ENCODE data around the gene SKIC8. TPM values are rescaled to one million over a fixed set of nuclear protein-coding genes. Genes with fewer than 3 reads are reported as not detected.

Gene SKIC8
- total RNA-seq, 3 donors from 2014 or later (not counting 1 experiment from before 2014, with no cell fraction given) = 20.7 to 24.9 (median 21.4) TPM

DNA sequence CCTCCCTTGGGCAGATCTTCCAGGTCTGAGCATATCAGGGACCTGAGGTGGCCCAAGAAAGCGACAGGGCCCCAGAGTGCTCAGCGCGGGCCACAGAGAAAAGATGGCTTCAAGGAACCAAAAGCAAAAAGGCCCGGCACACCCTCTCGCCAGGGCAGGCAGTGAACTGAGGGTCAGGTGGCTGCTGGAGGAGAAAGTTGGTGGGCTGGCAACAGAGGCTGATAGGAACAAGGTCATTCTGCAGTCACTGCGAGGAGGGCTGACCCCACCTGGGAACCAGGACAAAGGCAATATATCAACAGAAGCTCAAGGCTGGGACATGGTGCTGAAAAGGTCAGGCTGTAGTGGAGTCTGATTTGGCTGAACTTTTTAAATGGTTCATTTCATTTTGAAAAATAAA lies 62.3 kb downstream of the SKIC8 start:
- no peaks in the 10 kb centered on the region for H3K4me1 Mint-ChIP-seq
- no peaks in the 10 kb centered on the region for H3K36me3 Mint-ChIP-seq
- Histone ChIP-seq H3K27ac (ENCODE audit: low read length) (no peak overlapping the region), H3K4me3 (ENCODE audit: low read length) (no peak overlapping the region), H3K4me1 (ENCODE audit: control insufficient read depth, insufficient read depth, low read length) (no peaks in the 10 kb centered on the region), H3K27me3 (ENCODE audit: control insufficient read depth, insufficient read depth, low read length) (no peaks in the 10 kb centered on the region), H3K36me3 (ENCODE audit: control insufficient read depth, insufficient read depth, low read length) (no peaks in the 10 kb centered on the region), H3K9me3 (ENCODE audit: control insufficient read depth, insufficient read depth, low read length) (no peaks in the 10 kb centered on the region)
- H3K27ac Mint-ChIP-seq = no peak overlapping the region
- intact Hi-C loops (cut with micrococcal nuclease) = no loop called here
- ATAC-seq (no peak), DNase-seq (no peak)
- 74% methylated on average over 6 of the region's 6 CpGs for WGBS (ENCODE audit: insufficient coverage)
- no peaks in the 10 kb centered on the region for H3K9me3 Mint-ChIP-seq
- peaks cover 2 to 11% of the 10 kb centered on the region in 2 donors for H3K27me3 Mint-ChIP-seq (ENCODE audit: low read depth in 2 of 2)
- TF ChIP-seq, protein P1, sequence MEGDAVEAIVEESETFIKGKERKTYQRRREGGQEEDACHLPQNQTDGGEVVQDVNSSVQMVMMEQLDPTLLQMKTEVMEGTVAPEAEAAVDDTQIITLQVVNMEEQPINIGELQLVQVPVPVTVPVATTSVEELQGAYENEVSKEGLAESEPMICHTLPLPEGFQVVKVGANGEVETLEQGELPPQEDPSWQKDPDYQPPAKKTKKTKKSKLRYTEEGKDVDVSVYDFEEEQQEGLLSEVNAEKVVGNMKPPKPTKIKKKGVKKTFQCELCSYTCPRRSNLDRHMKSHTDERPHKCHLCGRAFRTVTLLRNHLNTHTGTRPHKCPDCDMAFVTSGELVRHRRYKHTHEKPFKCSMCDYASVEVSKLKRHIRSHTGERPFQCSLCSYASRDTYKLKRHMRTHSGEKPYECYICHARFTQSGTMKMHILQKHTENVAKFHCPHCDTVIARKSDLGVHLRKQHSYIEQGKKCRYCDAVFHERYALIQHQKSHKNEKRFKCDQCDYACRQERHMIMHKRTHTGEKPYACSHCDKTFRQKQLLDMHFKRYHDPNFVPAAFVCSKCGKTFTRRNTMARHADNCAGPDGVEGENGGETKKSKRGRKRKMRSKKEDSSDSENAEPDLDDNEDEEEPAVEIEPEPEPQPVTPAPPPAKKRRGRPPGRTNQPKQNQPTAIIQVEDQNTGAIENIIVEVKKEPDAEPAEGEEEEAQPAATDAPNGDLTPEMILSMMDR (IDR thresholded peaks at IDR 0.05) = no peak
- no peak overlapping the region for H3K4me3 Mint-ChIP-seq

DNA sequence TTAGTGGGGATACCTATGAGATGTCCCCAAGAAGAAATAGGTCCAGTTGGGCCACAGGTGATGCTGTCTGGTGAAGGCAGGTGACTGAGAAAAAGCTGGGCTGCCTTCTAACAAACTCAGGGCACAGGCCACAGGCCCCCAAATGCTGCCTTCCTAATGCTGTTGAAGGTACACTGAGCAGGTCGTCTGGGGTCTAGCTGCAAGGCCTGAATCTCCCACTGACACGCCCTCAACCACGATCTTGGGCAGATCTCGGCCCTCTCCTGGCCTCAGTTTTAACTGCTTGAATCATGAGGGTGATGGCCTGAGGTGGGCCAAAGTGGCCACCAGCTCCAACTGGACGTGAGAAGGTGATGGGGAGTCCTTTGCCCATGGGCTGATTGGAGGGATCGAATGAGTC lies 62.9 kb downstream of the SKIC8 start:
- no peaks in the 10 kb centered on the region for H3K9me3 Mint-ChIP-seq
- WGBS (ENCODE audit: insufficient coverage) = 79% methylated on average over 6 of the region's 6 CpGs
- no peaks in the 10 kb centered on the region for H3K4me1 Mint-ChIP-seq
- Histone ChIP-seq H3K27me3 (ENCODE audit: control insufficient read depth, insufficient read depth, low read length) (no peaks in the 10 kb centered on the region), H3K4me3 (ENCODE audit: low read length) (no peak overlapping the region), H3K9me3 (ENCODE audit: control insufficient read depth, insufficient read depth, low read length) (no peaks in the 10 kb centered on the region), H3K4me1 (ENCODE audit: control insufficient read depth, insufficient read depth, low read length) (no peaks in the 10 kb centered on the region), H3K27ac (ENCODE audit: low read length) (no peak overlapping the region), H3K36me3 (ENCODE audit: control insufficient read depth, insufficient read depth, low read length) (no peaks in the 10 kb centered on the region)
- ATAC-seq (no peak), DNase-seq (no peak)
- intact Hi-C loops (cut with micrococcal nuclease) = no loop called here
- TF ChIP-seq, protein P1 (IDR thresholded peaks at IDR 0.05) = no peak
- peaks cover 2 to 11% of the 10 kb centered on the region in 2 donors for H3K27me3 Mint-ChIP-seq (ENCODE audit: low read depth in 2 of 2)
- no peaks in the 10 kb centered on the region for H3K36me3 Mint-ChIP-seq
- no peak overlapping the region for H3K4me3 Mint-ChIP-seq
- H3K27ac Mint-ChIP-seq = no peak overlapping the region

DNA sequence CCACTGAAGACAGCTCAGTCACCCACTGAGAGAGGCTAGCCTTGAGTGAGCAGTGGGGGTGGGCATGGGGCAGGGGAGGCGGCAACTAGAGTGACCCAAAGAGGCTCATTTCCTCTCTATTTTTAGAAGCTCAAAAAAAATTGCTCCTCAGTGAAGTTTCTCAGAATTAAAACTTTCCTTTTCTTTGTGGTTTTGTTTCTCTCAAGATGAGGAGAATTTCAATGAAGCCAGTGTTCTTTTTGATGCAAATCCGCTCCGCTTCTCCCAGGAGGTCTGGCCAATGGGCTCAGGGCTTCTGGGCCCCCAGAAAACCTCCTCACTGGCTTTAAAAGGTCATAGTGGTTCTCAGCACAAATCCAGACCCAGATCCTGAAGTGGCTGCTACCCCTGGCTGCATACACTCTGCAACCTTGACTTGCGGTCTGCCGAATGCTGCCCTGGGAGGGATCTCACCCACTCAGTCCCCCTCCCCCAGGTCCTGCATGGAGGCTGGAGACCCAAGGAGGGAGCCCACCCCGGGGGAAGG lies 64.8 kb downstream of the SKIC8 start, which contains the start of gene ACSBG1:
ACSBG1 (minus strand) TSS at position 51 of the 526 bp plus-strand sequence. CDS start 64 bp downstream, outside the sequence.
- H3K27me3 Mint-ChIP-seq (ENCODE audit: low read depth in 2 of 2) = peaks cover 2 to 11% of the 10 kb centered on the region in 2 donors
- Histone ChIP-seq H3K27ac (ENCODE audit: low read length) (no peak within 1 kb of the TSS), H3K4me3 (ENCODE audit: low read length) (no peak within 1 kb of the TSS), H3K36me3 (ENCODE audit: control insufficient read depth, insufficient read depth, low read length) (no peaks in the 10 kb centered on the region), H3K27me3 (ENCODE audit: control insufficient read depth, insufficient read depth, low read length) (no peaks in the 10 kb centered on the region), H3K9me3 (ENCODE audit: control insufficient read depth, insufficient read depth, low read length) (no peaks in the 10 kb centered on the region), H3K4me1 (ENCODE audit: control insufficient read depth, insufficient read depth, low read length) (no peaks in the 10 kb centered on the region)
- no peak for DNase-seq
- H3K4me1 Mint-ChIP-seq = no peaks in the 10 kb centered on the region
- WGBS (ENCODE audit: insufficient coverage) = 31% methylated on average over 6 of the region's 6 CpGs
- intact Hi-C loops (cut with micrococcal nuclease) = no loop called here
- no peaks in the 10 kb centered on the region for H3K9me3 Mint-ChIP-seq
- TF ChIP-seq, protein P1 (IDR thresholded peaks at IDR 0.05) = no peak
- H3K36me3 Mint-ChIP-seq = no peaks in the 10 kb centered on the region
- H3K27ac Mint-ChIP-seq = no peak within 1 kb of the TSS
- ATAC-seq = no peak
- H3K4me3 Mint-ChIP-seq = no peak within 1 kb of the TSS

DNA sequence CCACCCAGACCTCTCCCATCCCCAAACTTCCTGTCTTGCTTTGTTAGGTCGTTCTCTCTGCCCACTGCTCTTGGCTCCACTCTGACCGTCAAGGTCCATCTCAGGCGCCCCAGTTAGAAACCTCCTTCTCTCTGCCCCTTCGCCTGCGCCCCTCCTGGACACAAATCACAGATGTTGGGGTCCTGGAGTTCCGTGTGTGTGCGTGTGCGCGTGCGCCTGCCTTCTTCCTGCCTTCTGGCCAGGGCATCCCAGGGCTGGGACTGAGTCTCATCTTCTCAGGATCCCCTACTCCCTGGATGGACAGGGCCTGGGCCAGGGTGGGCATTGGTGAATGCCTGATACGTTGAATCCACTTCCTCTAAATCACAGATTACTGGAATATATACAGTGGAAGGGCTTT lies 65.9 kb downstream of the SKIC8 start:
- Histone ChIP-seq H3K4me3 (ENCODE audit: low read length) (no peak overlapping the region), H3K4me1 (ENCODE audit: control insufficient read depth, insufficient read depth, low read length) (no peaks in the 10 kb centered on the region), H3K36me3 (ENCODE audit: control insufficient read depth, insufficient read depth, low read length) (no peaks in the 10 kb centered on the region), H3K27me3 (ENCODE audit: control insufficient read depth, insufficient read depth, low read length) (no peaks in the 10 kb centered on the region), H3K27ac (ENCODE audit: low read length) (no peak overlapping the region), H3K9me3 (ENCODE audit: control insufficient read depth, insufficient read depth, low read length) (no peaks in the 10 kb centered on the region)
- H3K4me3 Mint-ChIP-seq = no peak overlapping the region
- TF ChIP-seq, protein P1 (IDR thresholded peaks at IDR 0.05) = no peak
- DNase-seq (no peak), ATAC-seq (no peak)
- intact Hi-C loops (cut with micrococcal nuclease) = no loop called here
- H3K4me1 Mint-ChIP-seq = no peaks in the 10 kb centered on the region
- WGBS (ENCODE audit: insufficient coverage) = 73% methylated on average over 10 of the region's 11 CpGs
- no peaks in the 10 kb centered on the region for H3K36me3 Mint-ChIP-seq
- no peak overlapping the region for H3K27ac Mint-ChIP-seq
- H3K27me3 Mint-ChIP-seq (ENCODE audit: low read depth in 2 of 2) = peaks cover 2 to 11% of the 10 kb centered on the region in 2 donors
- no peaks in the 10 kb centered on the region for H3K9me3 Mint-ChIP-seq
